GM19372 (cell line): ENCODE data around the gene COL20A1.
"Not testable (repeated sequence)": the region's sequence is repeated elsewhere in the genome, so short reads cannot be mapped to it uniquely, and the experiment has no call there.

Source experiments
- ATAC-seq: cut with Tn5 transposase; IDR thresholded peaks from one replicate; pipeline ENCODE4 v1.9.1; 2021; ENCODE audit warnings: mild to moderate bottlenecking, low read depth, moderate library complexity; ENCODE audit not compliant: unreplicated experiment

Gene COL20A1

GRCh38 chr20:63368151-63368550, 75.2 kb downstream of the COL20A1 start:
- no peak for ATAC-seq

- no peak for ATAC-seq
Observed at GRCh38 chr20:63369024-63369530, 76.1 kb downstream of the COL20A1 start.

GRCh38 chr20:63369724-63370617, 77.0 kb downstream of the COL20A1 start:
- ATAC-seq, result no peak

DNA sequence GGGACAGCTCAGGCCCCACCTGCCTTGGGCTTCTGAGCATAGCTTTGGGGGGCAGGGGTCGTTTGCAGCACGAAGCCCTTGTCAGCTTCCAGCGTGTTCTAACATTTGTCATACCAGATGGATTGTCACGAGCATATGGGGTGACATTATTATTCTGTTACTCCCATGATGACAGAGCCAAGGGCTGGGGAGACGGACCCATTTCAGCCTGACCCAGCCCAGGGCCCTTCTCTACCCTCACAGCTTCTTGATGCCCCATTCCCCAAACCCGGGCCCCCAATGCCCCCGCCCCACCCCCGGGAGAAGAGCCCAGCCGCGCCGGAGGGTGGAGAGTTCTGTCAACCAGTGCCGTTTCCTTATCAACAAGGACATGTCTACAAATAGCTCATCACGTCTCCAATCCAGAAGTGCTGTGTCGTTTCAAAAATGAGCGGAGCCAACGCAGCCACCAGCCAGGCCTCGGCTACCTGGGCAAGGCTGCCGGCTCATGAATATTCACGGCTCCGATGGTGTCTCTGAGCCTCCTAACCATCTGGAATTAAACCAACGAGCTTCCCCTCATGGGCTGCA, 77.7 kb downstream of the COL20A1 start:
- no peak for ATAC-seq

DNA sequence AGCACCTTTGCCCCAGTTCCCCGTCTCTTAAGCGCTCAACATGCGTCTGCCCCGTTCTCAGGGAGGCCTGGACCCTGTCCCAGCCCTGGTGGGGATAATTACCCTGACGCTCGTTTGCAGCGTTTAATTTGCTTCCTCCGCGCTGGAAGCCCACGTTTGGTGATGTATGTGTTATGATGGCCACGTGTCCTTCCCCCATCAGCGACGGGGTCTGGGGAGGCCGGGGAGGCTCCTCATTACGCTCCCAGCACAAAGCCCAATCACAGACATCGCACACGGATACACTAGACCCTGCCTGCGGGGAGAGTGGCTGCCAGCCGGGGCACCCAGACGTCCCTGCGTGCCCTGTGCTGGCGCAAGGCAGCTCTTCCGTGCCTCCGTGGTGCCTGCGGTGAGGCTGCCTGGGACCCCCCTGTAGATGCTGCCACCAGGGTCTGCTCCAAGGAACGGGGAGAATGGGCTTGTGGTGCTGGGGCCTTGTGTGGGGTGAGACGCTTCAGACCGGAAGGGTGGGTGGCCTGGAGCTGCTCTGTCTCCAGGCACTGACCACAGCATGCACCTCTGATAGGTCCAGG, 78.4 kb downstream of the COL20A1 start:
- no peak for ATAC-seq

GRCh38 chr20:63372971-63373885, 80.2 kb downstream of the COL20A1 start:
- no peak for ATAC-seq

- no peak for ATAC-seq
Observed at GRCh38 chr20:63373996-63374395, 81.0 kb downstream of the COL20A1 start.

- no peak for ATAC-seq
Observed at GRCh38 chr20:63374504-63374903, 81.5 kb downstream of the COL20A1 start.

GRCh38 chr20:63375438-63375837, 82.5 kb downstream of the COL20A1 start:
- no peak for ATAC-seq

DNA sequence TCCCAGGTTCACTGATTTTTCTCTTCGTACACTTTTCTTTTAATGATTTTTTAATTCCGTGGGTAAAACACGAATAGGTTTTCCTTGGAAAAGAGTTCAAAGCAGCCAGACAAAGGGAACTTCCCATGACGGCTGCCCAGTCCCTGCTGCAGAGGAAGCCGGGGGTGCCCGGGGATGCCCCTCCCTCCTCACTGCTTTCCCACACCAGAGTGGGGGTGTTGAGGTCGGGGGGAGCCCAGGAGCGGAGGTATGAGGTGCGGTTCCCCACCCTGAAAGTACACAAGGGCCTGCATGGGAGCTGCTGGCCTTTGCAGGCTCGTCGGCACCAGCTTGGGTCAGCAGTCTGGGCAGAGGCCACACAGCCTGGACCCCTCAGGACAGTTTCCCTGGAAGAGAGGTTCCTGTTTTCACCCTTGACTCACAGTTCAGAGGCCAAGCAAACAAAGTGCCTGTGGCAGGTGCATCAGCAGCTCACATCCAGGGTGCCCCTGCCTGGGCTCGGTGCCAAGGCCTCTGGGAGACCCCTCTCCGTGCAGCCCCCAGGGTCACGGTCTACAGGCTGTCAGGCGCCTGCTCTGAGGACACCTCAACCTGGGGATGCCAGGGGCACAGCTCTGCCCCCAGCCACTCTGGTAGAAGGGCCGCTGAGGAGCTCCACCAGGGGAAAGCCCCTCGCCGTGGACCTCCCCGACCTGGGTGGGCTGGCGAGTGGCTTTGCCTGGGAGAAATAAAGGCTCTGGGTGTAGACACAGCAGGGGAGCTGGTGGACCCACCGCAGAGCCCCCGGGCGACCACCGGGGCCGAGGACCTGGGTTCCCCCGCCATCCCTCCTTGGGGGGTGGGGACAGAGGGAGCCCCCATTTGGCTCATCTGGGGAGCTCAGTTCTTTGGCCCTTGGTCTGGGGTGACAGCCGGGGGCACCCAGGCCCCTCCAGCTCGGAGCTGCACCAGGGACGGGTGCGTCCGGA, 83.6 kb downstream of the COL20A1 start:
- ATAC-seq, result no peak

GRCh38 chr20:63377256-63377941, 84.4 kb downstream of the COL20A1 start:
- no peak for ATAC-seq

DNA sequence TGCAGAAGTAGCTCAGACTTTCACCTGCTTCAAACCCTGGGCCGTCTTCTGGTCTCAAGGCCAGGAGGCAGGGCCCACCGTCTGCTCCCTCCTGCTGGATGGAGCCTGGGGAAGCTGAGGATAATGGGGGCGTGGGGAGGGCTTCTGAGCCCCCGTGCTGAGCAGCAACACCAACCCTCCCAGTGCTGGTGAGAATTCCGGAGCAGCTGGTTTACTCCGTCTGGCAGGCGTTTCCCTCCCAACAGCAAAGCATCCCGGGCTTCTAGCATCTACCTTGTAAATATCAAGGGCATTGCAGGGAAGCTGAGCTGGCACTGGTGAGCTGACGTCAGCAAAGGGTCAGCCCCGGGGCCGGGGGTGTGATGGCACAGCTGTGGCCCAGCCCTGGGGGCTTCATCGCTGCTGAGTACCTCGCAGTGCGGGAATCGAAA, 85.0 kb downstream of the COL20A1 start:
- no peak for ATAC-seq

- ATAC-seq, result no peak
Observed at GRCh38 chr20:63378626-63379025, 85.6 kb downstream of the COL20A1 start.

GRCh38 chr20:63379296-63379695, 86.3 kb downstream of the COL20A1 start:
- no peak for ATAC-seq

DNA sequence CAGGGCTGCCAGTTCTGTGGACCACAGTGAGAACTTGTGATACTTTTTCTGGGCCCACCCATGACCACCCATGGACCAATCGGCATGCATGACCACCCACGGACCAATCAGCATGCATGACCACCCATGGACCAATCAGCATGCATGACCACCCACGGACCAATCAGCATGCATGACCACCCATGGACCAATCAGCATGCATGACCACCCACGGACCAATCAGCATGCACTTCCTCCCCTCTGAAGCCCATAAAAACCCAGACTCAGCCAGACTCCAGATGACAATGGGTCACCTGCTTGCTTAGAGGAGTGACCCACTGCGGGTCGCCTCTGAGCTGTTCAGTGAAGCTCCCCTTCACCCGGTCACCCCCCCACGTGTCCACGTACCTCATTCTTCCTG, 86.9 kb downstream of the COL20A1 start:
- not testable (repeated sequence) for ATAC-seq

GRCh38 chr20:63380346-63380870, 87.4 kb downstream of the COL20A1 start:
- ATAC-seq, result no peak

DNA sequence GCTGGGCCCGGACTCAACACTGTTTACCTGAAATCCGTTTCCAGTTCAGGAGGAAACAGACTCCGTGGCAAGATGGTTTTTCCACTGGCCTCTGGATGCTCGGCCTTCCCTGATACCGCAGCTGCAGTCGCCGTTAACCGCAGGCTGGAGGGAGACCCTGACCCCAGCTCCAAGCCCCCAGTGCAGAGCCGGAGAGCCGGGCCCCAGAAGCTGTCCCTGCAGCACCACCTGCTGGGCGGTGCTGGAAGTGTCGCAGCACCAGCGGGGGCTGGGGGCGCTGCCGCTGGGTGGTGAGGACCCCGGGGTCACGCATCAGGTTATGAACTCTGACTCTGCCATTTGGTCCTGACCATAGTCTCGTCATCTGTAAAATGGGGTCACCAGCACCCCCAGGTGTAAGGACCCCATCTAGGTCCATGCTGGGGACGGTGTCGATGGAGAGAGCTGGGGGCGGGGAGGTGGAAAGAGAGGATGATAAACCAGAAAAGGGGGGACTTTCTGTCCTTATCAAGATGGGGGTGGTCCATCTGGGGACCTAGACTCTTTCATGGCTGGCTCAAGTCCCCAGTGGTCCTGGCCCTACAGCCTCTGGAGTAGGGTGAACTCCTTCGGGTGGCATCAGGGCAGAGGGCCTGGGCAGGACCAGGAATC, 88.9 kb downstream of the COL20A1 start:
- ATAC-seq, result no peak
